Gastrocnemius medialis (tissue), 4 donors: ENCODE measurements around the gene RAP2A.

Experiments used
- POLR2A ChIP-seq, 2 donors: fragments of 450-650 bp; IDR thresholded peaks; one replicate each; pipeline ENCODE4 v1.6.1; 2017; ENCODE audit warnings: antibody characterized with exemption in 2 of 2, mild to moderate bottlenecking in 2 of 2, moderate library complexity in 2 of 2
- TF ChIP-seq, protein P1 (sequence below), 5 experiments: fragments of 450-650 bp in 3 of 5; fragments of 200-600 bp in 2 of 5; sonication (generic) in 2 of 5; IDR thresholded peaks in 4 of 5; conservative IDR thresholded peaks in 1 of 5; 1 replicate in 4 of 5; 2 replicates in 1 of 5; pipeline ENCODE4 v1.5.1; 2016 to 2019; ENCODE audit warnings: antibody characterized with exemption in 5 of 5, mild to moderate bottlenecking in 3 of 5, moderate library complexity in 3 of 5

GRCh38 chr13:97492684-97493371, 58.9 kb downstream of the RAP2A start:
- TF ChIP-seq, protein P1, sequence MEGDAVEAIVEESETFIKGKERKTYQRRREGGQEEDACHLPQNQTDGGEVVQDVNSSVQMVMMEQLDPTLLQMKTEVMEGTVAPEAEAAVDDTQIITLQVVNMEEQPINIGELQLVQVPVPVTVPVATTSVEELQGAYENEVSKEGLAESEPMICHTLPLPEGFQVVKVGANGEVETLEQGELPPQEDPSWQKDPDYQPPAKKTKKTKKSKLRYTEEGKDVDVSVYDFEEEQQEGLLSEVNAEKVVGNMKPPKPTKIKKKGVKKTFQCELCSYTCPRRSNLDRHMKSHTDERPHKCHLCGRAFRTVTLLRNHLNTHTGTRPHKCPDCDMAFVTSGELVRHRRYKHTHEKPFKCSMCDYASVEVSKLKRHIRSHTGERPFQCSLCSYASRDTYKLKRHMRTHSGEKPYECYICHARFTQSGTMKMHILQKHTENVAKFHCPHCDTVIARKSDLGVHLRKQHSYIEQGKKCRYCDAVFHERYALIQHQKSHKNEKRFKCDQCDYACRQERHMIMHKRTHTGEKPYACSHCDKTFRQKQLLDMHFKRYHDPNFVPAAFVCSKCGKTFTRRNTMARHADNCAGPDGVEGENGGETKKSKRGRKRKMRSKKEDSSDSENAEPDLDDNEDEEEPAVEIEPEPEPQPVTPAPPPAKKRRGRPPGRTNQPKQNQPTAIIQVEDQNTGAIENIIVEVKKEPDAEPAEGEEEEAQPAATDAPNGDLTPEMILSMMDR (IDR thresholded peaks at IDR 0.05 in 4 of 5, conservative IDR thresholded peaks at IDR 0.05 in 1 of 5), result no peak
- no peak for TF ChIP-seq POLR2A (IDR thresholded peaks at IDR 0.05)
